Measurements from ENCODE around the gene MAPRE3. TPM values are rescaled to one million over a fixed set of nuclear protein-coding genes. Genes with fewer than 3 reads are reported as not detected.

The MAPRE3 gene
- total RNA-seq, 6 experiments from 2014 or later, result 13.7 to 22.3 (median 17.3) TPM

GRCh38 chr2:27054721-27055120 lies 84.3 kb downstream of the MAPRE3 start:
- H3K4me1 ChIP-seq, result peaks cover 0 to 9% (median 2%) of the 10 kb centered on the region in 4 donors
- H3K9me3 ChIP-seq, result no peaks in the 10 kb centered on the region
- no peaks in the 10 kb centered on the region for H3K27me3 ChIP-seq
- ATAC-seq, result no peak
- no peak for DNase-seq
- no peak overlapping the region for H3K27ac ChIP-seq
- TF ChIP-seq CTCF (IDR thresholded peaks at IDR 0.05) (no peak), POLR2A (IDR thresholded peaks at IDR 0.05) (no peak)
- intact Hi-C loops (cut with DNase I), result no loop called here
- peaks cover 0 to 10% (median 2%) of the 10 kb centered on the region in 4 donors for H3K36me3 ChIP-seq
- 94% methylated on average over 8 of the region's 11 CpGs for WGBS (ENCODE audit: insufficient coverage, low coverage, low lambda C conversion rate, missing lambda C conversion rate)
- no peak overlapping the region for H3K4me3 ChIP-seq

GRCh38 chr2:27057184-27057583 lies 86.7 kb downstream of the MAPRE3 start:
- Histone ChIP-seq H3K4me1 (peaks cover 0 to 17% (median 5%) of the 10 kb centered on the region in 4 donors), H3K27me3 (no peaks in the 10 kb centered on the region), H3K4me3 (no peak overlapping the region), H3K36me3 (peaks cover 0 to 10% (median 2%) of the 10 kb centered on the region in 4 donors), H3K9me3 (no peaks in the 10 kb centered on the region), H3K27ac (no peak overlapping the region)
- intact Hi-C loops (cut with DNase I), result no loop called here
- no peak for ATAC-seq
- DNase-seq, result no peak
- 94% methylated on average over 3 of the region's 6 CpGs for WGBS (ENCODE audit: insufficient coverage, low coverage, low lambda C conversion rate, missing lambda C conversion rate)
- TF ChIP-seq CTCF (IDR thresholded peaks at IDR 0.05) (no peak), POLR2A (IDR thresholded peaks at IDR 0.05) (no peak)

GRCh38 chr2:27058210-27058609 lies 87.8 kb downstream of the MAPRE3 start:
- Histone ChIP-seq H3K9me3 (no peaks in the 10 kb centered on the region), H3K4me3 (no peak overlapping the region), H3K27me3 (no peaks in the 10 kb centered on the region), H3K36me3 (peaks cover 0 to 10% (median 2%) of the 10 kb centered on the region in 4 donors), H3K27ac (no peak overlapping the region), H3K4me1 (peaks cover 0 to 17% (median 5%) of the 10 kb centered on the region in 4 donors)
- TF ChIP-seq POLR2A (IDR thresholded peaks at IDR 0.05), result no peak
- TF ChIP-seq CTCF (IDR thresholded peaks at IDR 0.05), result no peak
- intact Hi-C loops (cut with DNase I), result no loop called here
- DNase-seq (no peak), ATAC-seq (no peak)
- WGBS (ENCODE audit: insufficient coverage, low coverage, low lambda C conversion rate, missing lambda C conversion rate), result 96% methylated on average over 4 of the region's 10 CpGs

GRCh38 chr2:27059141-27059820 lies 88.8 kb downstream of the MAPRE3 start:
- H3K4me1 ChIP-seq, result peaks cover 0 to 17% (median 5%) of the 10 kb centered on the region in 4 donors
- H3K9me3 ChIP-seq, result no peaks in the 10 kb centered on the region
- no peak overlapping the region for H3K27ac ChIP-seq
- H3K4me3 ChIP-seq, result no peak overlapping the region
- no peak for TF ChIP-seq CTCF (IDR thresholded peaks at IDR 0.05)
- H3K27me3 ChIP-seq, result no peaks in the 10 kb centered on the region
- 58% methylated on average over 9 of the region's 15 CpGs for WGBS (ENCODE audit: insufficient coverage, low coverage, low lambda C conversion rate, missing lambda C conversion rate)
- ATAC-seq (peak; percentile 54 to 73 (median 64)), DNase-seq (no peak)
- H3K36me3 ChIP-seq, result peaks cover 0 to 10% (median 2%) of the 10 kb centered on the region in 4 donors
- intact Hi-C loops (cut with DNase I), result no loop called here

Data from right lobe of liver (tissue), 6 donors.